Type B pancreatic cell (in vitro differentiated cells): ENCODE measurements around the gene ARMH3. TPM values are rescaled to one million over a fixed set of nuclear protein-coding genes. Genes with fewer than 3 reads are reported as not detected.

Experiments
- DNase-seq: peaks from one replicate; pipeline ENCODE4 v3.0.0; 2021; ENCODE audit warnings: mixed read lengths; ENCODE audit not compliant: unreplicated experiment; ENCODE audit errors: extremely low spot score
- H3K27ac Mint-ChIP-seq: 2 replicates; pipeline ENCODE4 v1.8.0; 2021; ENCODE audit warnings: mild to moderate bottlenecking, mixed read lengths
- H3K27me3 Mint-ChIP-seq: 2 replicates; pipeline ENCODE4 v1.8.0; 2021; ENCODE audit warnings: mixed read lengths
- H3K36me3 Mint-ChIP-seq: 2 replicates; pipeline ENCODE4 v1.8.0; 2021; ENCODE audit warnings: mixed read lengths
- H3K4me1 Mint-ChIP-seq: one replicate; pipeline ENCODE4 v1.8.0; 2021; ENCODE audit warnings: mixed read lengths; ENCODE audit not compliant: unreplicated experiment
- H3K4me3 Mint-ChIP-seq: 2 replicates; pipeline ENCODE4 v1.8.0; 2021; ENCODE audit warnings: mild to moderate bottlenecking, mixed read lengths
- H3K9me3 Mint-ChIP-seq: 2 replicates; pipeline ENCODE4 v1.8.0; 2021; ENCODE audit warnings: mixed read lengths
- long read RNA-seq: library from polyadenylated mRNA; unstranded; transcript quantifications from one replicate; pipeline ENCODE4 v2.0.0, GENCODE V29; 2020
- total RNA-seq: library from RNA; stranded (reverse); gene quantifications from 2 replicates; pipeline ENCODE4 v1.2.1, GENCODE V29; 2021; ENCODE audit warnings: low replicate concordance
- TF ChIP-seq, protein P1 (sequence below): fragments of 200-600 bp; sonication (generic); conservative IDR thresholded peaks from 2 replicates; pipeline ENCODE4 v1.5.0; 2021; ENCODE audit warnings: antibody characterized with exemption, mild to moderate bottlenecking

ARMH3 gene, protein sequence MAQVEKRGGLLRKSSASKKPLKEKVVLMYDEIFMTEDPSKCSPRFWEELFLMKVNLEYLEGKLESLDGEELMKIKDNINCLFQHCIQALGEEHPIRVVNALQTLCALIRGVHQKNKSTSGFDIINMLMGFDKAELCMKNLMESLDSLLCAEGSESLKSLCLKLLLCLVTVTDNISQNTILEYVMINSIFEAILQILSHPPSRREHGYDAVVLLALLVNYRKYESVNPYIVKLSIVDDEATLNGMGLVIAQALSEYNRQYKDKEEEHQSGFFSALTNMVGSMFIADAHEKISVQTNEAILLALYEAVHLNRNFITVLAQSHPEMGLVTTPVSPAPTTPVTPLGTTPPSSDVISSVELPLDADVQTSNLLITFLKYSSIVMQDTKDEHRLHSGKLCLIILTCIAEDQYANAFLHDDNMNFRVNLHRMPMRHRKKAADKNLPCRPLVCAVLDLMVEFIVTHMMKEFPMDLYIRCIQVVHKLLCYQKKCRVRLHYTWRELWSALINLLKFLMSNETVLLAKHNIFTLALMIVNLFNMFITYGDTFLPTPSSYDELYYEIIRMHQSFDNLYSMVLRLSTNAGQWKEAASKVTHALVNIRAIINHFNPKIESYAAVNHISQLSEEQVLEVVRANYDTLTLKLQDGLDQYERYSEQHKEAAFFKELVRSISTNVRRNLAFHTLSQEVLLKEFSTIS
- total RNA-seq: 20.5 and 22.2 TPM in 2 replicates
- long read RNA-seq, full-length matches to known transcripts: 4 of 7 reads
- long read RNA-seq, partial matches to known transcripts: 0 of 7 reads
- long read RNA-seq, other reads (novel, unspliced or antisense): 3 of 7 reads

DNA sequence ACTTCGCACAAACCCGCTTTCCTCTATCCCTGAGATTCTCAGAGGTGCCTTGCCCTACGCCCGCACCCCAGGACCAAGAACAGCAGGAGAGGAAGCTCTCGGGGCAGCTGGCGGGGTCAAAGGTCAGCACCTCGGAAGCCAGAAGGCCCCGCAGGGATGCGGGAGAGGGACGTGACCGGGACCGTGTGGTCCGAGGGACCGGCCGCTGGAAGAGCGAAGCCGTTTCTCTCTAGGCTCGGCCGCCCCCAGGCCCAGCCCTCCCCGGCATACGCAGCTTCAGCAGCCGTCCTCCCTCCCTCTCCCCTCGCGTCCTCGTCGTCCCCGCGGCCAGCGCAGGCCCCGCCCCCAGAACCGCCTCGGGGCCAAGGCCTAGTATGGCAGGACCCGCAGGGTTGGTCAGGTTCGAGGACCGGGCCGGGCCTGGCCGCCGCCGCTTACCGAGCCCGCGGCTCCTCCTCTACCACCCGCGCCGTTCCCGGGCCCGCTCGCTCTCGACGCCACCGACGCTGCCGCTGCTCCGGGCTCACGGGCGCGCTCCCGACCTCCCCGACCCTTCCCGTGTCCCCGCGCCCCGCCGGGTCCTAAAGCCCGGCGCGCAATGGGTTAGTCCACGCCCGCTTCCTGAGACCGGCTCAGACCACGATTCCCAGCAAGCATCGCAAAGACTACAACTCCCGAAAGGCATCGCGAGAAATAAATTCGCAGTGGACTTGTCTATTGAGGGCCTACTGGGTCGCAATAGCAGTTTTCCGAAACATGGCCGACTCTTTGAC, at the start of gene ARMH3:
TSS of gene ARMH3 (minus strand) at position 527 of the 773 bp plus-strand sequence. CDS start 16,059 bp downstream, outside the sequence.
- Mint-ChIP-seq H3K36me3 (no peaks in the 10 kb centered on the region), H3K27ac (peak within 1 kb of the TSS; percentile 90), H3K9me3 (no peaks in the 10 kb centered on the region), H3K27me3 (no peaks in the 10 kb centered on the region), H3K4me1 (peaks cover 18% of the 10 kb centered on the region), H3K4me3 (peak within 1 kb of the TSS; percentile 96)
- peak; percentile 92 for DNase-seq
- TF ChIP-seq, protein P1, sequence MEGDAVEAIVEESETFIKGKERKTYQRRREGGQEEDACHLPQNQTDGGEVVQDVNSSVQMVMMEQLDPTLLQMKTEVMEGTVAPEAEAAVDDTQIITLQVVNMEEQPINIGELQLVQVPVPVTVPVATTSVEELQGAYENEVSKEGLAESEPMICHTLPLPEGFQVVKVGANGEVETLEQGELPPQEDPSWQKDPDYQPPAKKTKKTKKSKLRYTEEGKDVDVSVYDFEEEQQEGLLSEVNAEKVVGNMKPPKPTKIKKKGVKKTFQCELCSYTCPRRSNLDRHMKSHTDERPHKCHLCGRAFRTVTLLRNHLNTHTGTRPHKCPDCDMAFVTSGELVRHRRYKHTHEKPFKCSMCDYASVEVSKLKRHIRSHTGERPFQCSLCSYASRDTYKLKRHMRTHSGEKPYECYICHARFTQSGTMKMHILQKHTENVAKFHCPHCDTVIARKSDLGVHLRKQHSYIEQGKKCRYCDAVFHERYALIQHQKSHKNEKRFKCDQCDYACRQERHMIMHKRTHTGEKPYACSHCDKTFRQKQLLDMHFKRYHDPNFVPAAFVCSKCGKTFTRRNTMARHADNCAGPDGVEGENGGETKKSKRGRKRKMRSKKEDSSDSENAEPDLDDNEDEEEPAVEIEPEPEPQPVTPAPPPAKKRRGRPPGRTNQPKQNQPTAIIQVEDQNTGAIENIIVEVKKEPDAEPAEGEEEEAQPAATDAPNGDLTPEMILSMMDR: no peak

DNA sequence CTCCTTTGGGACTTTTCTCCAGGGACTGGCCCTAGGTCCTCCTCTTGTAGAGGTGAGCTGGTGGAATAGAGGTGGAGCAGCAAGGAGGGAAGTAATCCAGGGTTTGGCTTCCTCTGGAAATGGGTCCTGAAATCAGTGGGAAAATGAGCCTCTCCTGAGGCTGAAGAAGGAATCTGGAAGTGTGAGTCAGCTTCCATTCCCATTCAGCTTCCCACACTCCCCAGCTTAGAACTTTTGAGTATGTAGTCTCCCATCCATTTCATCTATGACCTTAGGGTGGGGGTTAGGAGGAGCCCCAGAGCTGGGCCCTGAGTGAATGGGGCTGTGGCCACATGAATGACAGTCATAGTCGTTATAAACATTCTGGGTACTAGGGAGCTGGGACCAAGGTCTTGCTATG, 46.4 kb upstream of the ARMH3 start:
- Mint-ChIP-seq H3K27me3 (no peaks in the 10 kb centered on the region), H3K9me3 (no peaks in the 10 kb centered on the region), H3K4me1 (no peaks in the 10 kb centered on the region), H3K36me3 (peaks cover 11% of the 10 kb centered on the region), H3K4me3 (no peak overlapping the region), H3K27ac (no peak overlapping the region)
- TF ChIP-seq, protein P1: no peak
- DNase-seq: no peak

DNA sequence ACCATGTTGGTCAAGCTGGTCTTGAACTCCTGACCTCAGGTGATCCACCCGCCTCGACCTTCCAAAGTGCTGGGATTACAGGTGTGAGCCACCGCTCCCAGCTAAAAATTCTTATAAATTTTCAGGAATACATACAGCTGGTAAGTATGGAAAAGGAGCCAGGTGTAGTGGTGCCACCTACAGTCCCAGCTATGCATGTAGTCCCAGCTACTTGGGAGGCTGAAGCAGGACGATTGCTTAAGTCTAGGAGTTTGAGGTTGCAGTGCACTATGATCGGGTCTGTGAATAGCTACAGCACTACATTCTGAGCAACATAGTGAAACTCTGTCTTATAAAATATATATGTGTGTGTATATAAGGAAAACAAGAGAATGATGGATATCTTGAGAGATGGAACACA, 45.2 kb upstream of the ARMH3 start:
- Mint-ChIP-seq H3K4me1 (no peaks in the 10 kb centered on the region), H3K4me3 (no peak overlapping the region), H3K27ac (no peak overlapping the region), H3K27me3 (no peaks in the 10 kb centered on the region), H3K9me3 (no peaks in the 10 kb centered on the region), H3K36me3 (peaks cover 11% of the 10 kb centered on the region)
- no peak for DNase-seq
- TF ChIP-seq, protein P1: no peak

DNA sequence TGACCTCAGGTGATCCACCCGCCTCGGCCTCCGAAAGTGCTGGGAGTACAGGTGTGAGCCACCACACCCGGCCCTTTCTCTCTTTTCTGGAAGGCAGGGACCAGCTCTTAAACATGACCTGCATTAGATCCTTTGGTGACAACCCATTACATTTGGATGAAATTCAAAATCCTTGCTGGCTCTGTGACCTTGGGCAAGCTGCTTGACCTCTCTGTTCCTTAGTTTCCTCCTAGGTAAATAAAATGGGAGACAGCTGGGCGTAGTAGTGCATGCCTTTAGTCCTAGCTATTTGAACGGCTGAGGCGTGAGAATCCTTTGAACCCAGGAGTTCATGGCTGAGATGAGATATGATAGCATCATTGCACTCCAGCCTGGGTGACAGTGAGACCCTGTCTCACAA, 40.5 kb upstream of the ARMH3 start:
- no peak for DNase-seq
- TF ChIP-seq, protein P1: no peak
- peaks cover 8% of the 10 kb centered on the region for H3K36me3 Mint-ChIP-seq
- H3K27me3 Mint-ChIP-seq: no peaks in the 10 kb centered on the region
- no peak overlapping the region for H3K4me3 Mint-ChIP-seq
- H3K4me1 Mint-ChIP-seq: no peaks in the 10 kb centered on the region
- H3K27ac Mint-ChIP-seq: no peak overlapping the region
- H3K9me3 Mint-ChIP-seq: no peaks in the 10 kb centered on the region

DNA sequence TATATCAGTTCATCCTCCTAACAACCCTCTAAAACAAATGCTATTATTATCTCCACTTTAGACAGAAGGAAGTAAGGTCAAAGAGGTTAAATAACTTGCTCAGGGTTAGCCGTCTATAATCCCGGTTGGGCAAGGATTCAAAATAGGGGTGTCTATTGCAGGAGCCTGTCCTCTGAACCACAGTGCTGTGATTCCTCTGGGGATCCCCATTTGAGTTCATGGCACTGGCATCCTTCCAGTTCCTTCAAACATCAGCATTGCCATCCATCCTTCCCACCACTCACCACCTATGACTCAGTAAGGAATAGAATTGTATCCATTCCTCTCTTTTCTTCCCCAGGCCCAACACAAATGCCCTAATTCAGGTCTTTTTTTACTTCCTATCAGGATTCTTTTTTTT, 34.8 kb upstream of the ARMH3 start:
- Mint-ChIP-seq H3K27ac (no peak overlapping the region), H3K27me3 (no peaks in the 10 kb centered on the region), H3K4me3 (no peak overlapping the region), H3K9me3 (no peaks in the 10 kb centered on the region), H3K4me1 (no peaks in the 10 kb centered on the region), H3K36me3 (peaks cover 8% of the 10 kb centered on the region)
- TF ChIP-seq, protein P1: no peak
- no peak for DNase-seq
